Spinal cord (tissue), 10 donors: ENCODE measurements around the gene ZCRB1. TPM values are rescaled to one million over a fixed set of nuclear protein-coding genes. Genes with fewer than 3 reads are reported as not detected.

Experiments
- DNase-seq, 6 donors: peaks; one replicate each; pipeline versions ENCODE4 v3.0.0 to v3.0.0-alpha.2; 2013 to 2015; ENCODE audit warnings: low spot score in 6 of 6, low read depth in 4 of 6
- H3K27ac ChIP-seq: one replicate; pipeline ENCODE4 v1.5.1; 2013; ENCODE audit warnings: low read depth, low read length, control low read depth
- H3K27me3 ChIP-seq: one replicate; pipeline ENCODE4 v1.6.1; 2013; ENCODE audit warnings: low read length; ENCODE audit not compliant: control insufficient read depth, insufficient read depth
- H3K36me3 ChIP-seq: one replicate; pipeline ENCODE4 v1.6.1; 2013; ENCODE audit warnings: low read length; ENCODE audit not compliant: control insufficient read depth, insufficient read depth
- H3K4me1 ChIP-seq: one replicate; pipeline ENCODE4 v1.6.1; 2013; ENCODE audit warnings: low read length; ENCODE audit not compliant: control insufficient read depth, insufficient read depth
- H3K4me3 ChIP-seq: one replicate; pipeline ENCODE4 v1.5.1; 2013; ENCODE audit warnings: low read depth, low read length, control low read depth
- H3K9me3 ChIP-seq: one replicate; pipeline ENCODE4 v1.6.1; 2013; ENCODE audit warnings: low read length; ENCODE audit not compliant: control insufficient read depth, insufficient read depth
- WGBS: methylation state at CpG from one replicate; pipeline ENCODE4 v1.1.5; 2013; ENCODE audit warnings: missing lambda C conversion rate; ENCODE audit not compliant: insufficient coverage; 5-methylcytosine and 5-hydroxymethylcytosine counted together
- polyA plus RNA-seq, 2 donors: library from polyadenylated mRNA; unstranded; fragments of 120-200 nt; gene quantifications; one replicate each; pipeline ENCODE4 v1.2.1, GENCODE V29; 2013; ENCODE audit not compliant: insufficient read length in 2 of 2
- total RNA-seq, 2 donors: library from RNA; depleted of rRNA in 1 of 2; stranded (reverse); fragments of 120-200 nt in 1 of 2; fragments of >200 nt in 1 of 2; gene quantifications; one replicate each; pipeline versions ENCODE4 v1.2.3 to v1.2.4, GENCODE V29; 2013 to 2014
- donor health status: healthy.

ZCRB1 gene
- total and polyA plus RNA-seq, 4 donors, result 22.8 to 93.1 (median 84.9) TPM

DNA sequence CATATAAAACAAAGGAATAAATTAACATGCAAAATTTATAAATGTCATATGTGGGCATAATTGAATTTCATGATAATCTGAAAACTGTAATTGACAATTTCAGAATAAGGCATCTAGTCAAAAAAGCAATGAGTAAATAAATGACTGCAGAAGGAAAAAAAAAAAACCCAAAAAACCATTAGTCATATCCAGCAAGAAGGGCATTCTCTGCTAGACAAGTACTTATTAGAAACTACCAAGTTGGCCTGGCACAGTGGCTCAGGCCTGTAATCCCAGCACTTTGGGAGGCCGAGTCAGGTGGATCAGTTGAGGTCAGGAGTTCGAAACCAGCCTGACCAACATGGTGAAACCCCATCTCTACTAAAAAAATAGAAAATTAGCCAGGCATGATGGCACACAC lies 17.5 kb downstream of the ZCRB1 start:
- no peaks in the 10 kb centered on the region for H3K4me1 ChIP-seq
- no peaks in the 10 kb centered on the region for H3K27me3 ChIP-seq
- no peaks in the 10 kb centered on the region for H3K9me3 ChIP-seq
- no peak overlapping the region for H3K4me3 ChIP-seq
- WGBS, result no CpG with 5 or more reads among the region's 2 CpGs
- peaks cover 8% of the 10 kb centered on the region for H3K36me3 ChIP-seq
- no peak for DNase-seq
- H3K27ac ChIP-seq, result no peak overlapping the region

DNA sequence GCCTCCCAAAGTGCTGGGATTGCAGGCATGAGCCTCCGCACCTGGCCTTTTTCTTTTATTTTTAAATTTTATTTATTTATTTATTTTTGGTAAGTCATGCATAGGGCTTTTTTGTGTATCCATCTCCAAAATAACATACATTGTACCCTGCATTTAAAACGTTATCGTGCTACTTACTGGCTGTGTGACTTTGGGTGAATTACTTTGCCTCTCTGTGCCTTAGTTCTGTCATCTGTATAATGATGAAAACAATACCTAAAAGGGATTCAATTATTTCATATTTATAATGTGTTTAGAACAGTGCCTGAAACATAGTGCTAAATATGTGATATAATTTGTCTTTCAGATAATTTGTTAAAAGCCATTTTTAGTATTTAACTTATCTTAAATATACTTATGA lies 19.6 kb downstream of the ZCRB1 start:
- Histone ChIP-seq H3K27me3 (no peaks in the 10 kb centered on the region), H3K4me1 (no peaks in the 10 kb centered on the region), H3K4me3 (no peak overlapping the region), H3K36me3 (peaks cover 8% of the 10 kb centered on the region), H3K9me3 (no peaks in the 10 kb centered on the region), H3K27ac (no peak overlapping the region)
- no peak for DNase-seq
- WGBS, result no CpG with 5 or more reads among the region's 3 CpGs

DNA sequence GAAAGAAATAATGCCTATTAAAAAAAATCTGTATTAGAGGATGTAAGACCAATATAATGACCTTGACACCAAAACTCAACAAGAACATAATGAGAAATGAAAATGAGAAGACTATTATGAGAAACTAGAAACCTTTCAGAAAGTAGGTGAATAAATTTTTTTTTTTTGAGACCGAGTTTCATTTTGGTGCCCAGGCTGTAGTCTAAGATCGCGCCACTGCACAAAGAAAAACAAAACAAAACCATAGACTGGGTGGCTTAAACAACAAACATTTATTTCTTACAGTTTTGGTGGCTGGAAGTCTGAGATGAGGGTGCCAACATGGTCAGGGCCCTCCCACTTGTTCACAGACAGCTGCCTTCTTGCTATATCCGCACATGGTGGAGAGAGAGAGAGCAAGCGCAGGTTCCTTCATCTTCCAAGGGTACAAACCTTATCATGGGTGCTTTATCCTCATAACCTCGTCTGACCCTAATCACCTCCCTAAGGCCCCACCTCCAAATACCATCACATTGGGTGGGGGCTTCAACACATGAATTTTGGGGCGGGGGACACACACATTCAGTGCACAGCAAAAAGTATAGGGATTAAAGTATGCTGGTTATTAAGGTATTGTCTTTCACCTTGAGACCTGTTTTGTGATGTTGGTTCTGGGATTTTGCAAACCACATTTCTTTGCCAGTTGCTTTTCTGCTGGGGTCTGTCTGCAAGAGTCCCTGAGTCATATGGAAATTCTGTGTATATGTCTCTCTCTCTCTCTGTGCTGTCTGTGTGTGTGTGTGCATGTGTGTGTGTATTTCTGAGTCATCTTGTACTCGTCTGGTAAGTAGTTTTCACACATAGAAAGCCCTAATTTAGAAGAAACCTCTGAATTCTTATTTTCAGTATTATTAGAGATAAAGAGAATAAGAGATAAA lies 26.2 kb downstream of the ZCRB1 start:
- Histone ChIP-seq H3K36me3 (no peaks in the 10 kb centered on the region), H3K27ac (no peak overlapping the region), H3K4me1 (no peaks in the 10 kb centered on the region), H3K9me3 (no peaks in the 10 kb centered on the region), H3K27me3 (no peaks in the 10 kb centered on the region), H3K4me3 (no peak overlapping the region)
- DNase-seq, result no peak
- 80% methylated on average over 1 of the region's 8 CpGs for WGBS

DNA sequence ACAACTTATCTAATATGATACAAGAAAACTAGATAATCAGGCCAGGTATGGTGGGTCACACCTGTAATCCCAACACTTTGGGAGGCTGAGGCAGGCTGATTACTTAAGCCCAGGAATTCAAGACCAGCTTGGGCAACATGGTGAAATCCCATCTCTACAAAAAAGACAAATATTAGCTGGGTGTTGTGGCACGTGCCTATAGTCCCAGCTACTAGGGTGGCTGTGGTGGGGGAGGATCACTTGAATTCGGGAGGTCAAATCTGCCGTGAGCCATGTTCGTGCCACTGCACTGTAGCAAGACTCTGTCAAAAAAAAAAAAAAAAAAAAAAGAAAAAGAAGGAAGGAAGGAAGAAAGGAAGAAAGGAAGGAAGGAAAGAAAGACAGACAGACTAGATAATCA lies 27.0 kb downstream of the ZCRB1 start:
- H3K27ac ChIP-seq, result no peak overlapping the region
- H3K4me3 ChIP-seq, result no peak overlapping the region
- no peaks in the 10 kb centered on the region for H3K9me3 ChIP-seq
- H3K4me1 ChIP-seq, result no peaks in the 10 kb centered on the region
- H3K36me3 ChIP-seq, result no peaks in the 10 kb centered on the region
- 88% methylated on average over 3 of the region's 4 CpGs for WGBS
- DNase-seq, result no peak
- no peaks in the 10 kb centered on the region for H3K27me3 ChIP-seq

DNA sequence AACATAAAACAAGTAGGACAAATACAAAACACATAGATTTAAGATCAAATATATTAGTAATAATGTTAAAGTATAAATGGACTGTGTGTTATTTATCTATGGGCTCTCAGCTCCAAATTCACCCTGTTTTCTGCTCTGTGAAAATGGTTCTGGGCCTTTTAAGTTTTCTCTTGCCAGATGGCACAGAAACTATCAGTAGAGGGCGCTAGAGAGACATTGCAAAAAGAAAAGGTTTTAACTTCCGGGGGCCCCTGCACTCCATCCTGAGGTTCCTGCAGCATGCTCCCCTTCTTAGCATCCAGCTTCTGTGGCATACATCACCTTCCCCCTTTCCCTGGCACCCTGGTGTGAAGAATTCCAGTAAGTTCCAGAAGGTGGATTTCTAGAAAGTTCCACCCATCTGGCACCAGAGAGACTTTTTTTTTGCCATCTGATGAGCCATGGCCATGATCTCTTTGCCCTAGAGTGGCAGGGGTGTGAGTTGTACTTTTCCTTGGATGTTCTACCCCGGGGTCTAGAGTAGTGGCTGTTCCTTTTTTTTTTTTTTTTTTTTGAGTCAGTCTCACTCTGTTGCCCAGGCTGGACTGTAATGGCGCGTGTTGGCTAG lies 29.3 kb downstream of the ZCRB1 start:
- Histone ChIP-seq H3K4me3 (no peak overlapping the region), H3K36me3 (no peaks in the 10 kb centered on the region), H3K9me3 (no peaks in the 10 kb centered on the region), H3K4me1 (no peaks in the 10 kb centered on the region), H3K27ac (no peak overlapping the region), H3K27me3 (no peaks in the 10 kb centered on the region)
- WGBS, result 86% methylated on average over 1 of the region's 5 CpGs
- no peak for DNase-seq

DNA sequence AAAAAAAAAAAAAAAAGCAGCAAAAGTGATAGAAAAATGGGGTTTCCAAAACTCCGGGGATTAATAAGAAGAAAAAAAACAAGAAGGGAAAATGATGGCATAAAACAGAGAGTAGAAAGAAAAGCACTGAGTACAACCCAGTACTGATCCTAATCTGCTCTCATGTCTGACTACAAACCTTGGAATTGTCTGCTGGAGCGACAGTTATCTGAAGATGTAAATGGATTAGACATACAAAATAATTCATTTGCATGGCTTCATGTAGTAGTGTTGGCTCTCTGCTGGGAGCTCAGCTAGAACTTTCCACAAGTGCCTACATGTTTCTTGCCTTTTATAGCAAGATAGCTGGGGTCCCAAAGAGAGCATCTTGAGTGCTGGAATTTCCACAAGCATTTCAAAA lies 34.2 kb downstream of the ZCRB1 start:
- Histone ChIP-seq H3K4me1 (no peaks in the 10 kb centered on the region), H3K4me3 (no peak overlapping the region), H3K27me3 (no peaks in the 10 kb centered on the region), H3K27ac (no peak overlapping the region), H3K36me3 (no peaks in the 10 kb centered on the region), H3K9me3 (no peaks in the 10 kb centered on the region)
- WGBS, result no CpG with 5 or more reads among the region's 2 CpGs
- no peak for DNase-seq

DNA sequence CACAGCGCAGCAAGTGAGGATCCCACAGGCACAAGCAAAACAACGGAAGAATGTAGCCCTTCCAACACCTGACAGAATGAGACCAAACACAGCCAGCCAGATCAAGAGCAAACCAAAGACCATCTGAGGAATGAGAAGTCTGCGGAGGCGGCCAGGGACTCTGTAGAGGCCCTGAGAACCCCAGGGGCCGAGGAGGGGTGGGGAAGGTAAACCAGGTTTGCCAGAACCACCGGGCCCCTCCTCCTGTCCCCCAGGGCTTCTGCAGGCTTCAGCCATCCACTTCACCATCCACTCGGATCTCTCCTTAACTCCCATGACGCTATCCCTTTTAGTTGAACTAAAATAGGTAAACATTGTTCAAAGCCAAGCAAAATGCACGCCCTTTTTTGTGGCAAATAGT lies 37.4 kb downstream of the ZCRB1 start:
- WGBS, result 88% methylated on average over 4 of the region's 9 CpGs
- H3K27ac ChIP-seq, result no peak overlapping the region
- no peak overlapping the region for H3K4me3 ChIP-seq
- no peaks in the 10 kb centered on the region for H3K36me3 ChIP-seq
- H3K4me1 ChIP-seq, result no peaks in the 10 kb centered on the region
- no peak for DNase-seq
- no peaks in the 10 kb centered on the region for H3K9me3 ChIP-seq
- no peaks in the 10 kb centered on the region for H3K27me3 ChIP-seq

DNA sequence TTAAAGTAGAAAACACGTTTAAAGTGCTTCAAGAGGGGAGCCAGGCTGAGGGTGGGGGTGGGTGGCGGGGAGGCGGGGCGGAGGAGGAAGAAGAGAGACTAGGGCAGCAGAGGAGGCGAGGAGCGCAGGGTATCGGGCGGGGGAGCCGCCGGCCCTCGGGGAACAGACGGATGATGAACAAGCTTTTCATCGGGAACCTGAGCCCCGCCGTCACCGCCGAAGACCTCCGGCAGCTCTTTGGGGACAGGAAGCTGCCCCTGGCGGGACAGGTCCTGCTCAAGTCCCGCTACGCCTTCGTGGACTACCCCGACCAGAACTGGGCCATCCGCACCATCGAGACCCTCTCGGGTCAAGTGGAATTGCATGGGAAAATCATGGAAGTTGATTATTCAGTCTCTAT lies 39.2 kb downstream of the ZCRB1 start:
- no peaks in the 10 kb centered on the region for H3K36me3 ChIP-seq
- no peak for DNase-seq
- no peaks in the 10 kb centered on the region for H3K27me3 ChIP-seq
- 91% methylated on average over 20 of the region's 26 CpGs for WGBS
- no peak overlapping the region for H3K27ac ChIP-seq
- H3K4me3 ChIP-seq, result no peak overlapping the region
- no peaks in the 10 kb centered on the region for H3K9me3 ChIP-seq
- no peaks in the 10 kb centered on the region for H3K4me1 ChIP-seq

DNA sequence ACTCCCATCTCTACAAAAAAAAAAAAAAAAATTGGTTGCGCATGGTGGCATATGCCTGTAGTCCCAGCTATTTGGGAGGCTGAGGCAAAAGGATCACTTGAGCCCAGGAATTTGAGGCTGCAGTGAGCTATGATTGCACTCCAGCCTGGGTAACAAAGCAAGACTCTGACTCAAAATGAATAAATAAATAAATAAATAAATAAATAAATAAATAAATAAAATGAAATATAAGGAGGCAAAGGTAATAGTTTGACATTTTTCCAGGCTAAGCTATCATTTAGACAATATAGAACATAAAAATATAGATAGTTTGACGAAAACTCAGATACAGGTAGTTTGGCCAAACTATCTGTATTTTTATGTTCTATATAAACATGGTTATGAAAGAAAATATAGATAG lies 40.5 kb downstream of the ZCRB1 start:
- H3K4me1 ChIP-seq, result no peaks in the 10 kb centered on the region
- H3K27ac ChIP-seq, result no peak overlapping the region
- no peak for DNase-seq
- H3K4me3 ChIP-seq, result no peak overlapping the region
- no peaks in the 10 kb centered on the region for H3K27me3 ChIP-seq
- no CpG with 5 or more reads among the region's 2 CpGs for WGBS
- no peaks in the 10 kb centered on the region for H3K36me3 ChIP-seq
- H3K9me3 ChIP-seq, result no peaks in the 10 kb centered on the region

DNA sequence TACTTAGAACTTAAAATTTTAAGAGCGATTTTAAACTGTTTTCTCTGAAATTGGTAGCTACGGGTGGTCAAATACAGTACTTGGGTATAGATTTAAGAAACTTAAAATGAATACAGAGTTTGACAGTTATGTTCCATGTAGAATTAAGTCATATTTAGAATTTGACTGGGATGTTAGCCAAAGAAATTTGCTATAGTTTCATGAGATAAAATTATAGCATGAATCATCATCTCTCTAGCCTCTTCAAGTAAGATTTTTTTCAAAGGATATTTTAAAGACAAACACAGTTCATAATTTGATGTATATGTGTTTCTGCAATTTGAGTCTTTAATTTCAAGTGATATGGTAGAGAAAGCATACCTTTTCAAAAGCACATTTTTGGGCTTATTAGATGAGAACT lies 41.0 kb downstream of the ZCRB1 start:
- no peaks in the 10 kb centered on the region for H3K27me3 ChIP-seq
- H3K9me3 ChIP-seq, result no peaks in the 10 kb centered on the region
- no peak overlapping the region for H3K27ac ChIP-seq
- no CpG with 5 or more reads among the region's 2 CpGs for WGBS
- no peaks in the 10 kb centered on the region for H3K4me1 ChIP-seq
- H3K4me3 ChIP-seq, result no peak overlapping the region
- H3K36me3 ChIP-seq, result no peaks in the 10 kb centered on the region
- peak in 1 of 6 donors; percentile 5 for DNase-seq
